Activated CD8-positive, alpha-beta T cell treated with anti-CD3 and anti-CD28 coated beads for 36 hours (primary cell): Measurements from ENCODE around the gene PLBD2. TPM values are rescaled to one million over a fixed set of nuclear protein-coding genes. Genes with fewer than 3 reads are reported as not detected.

Source experiments
- ATAC-seq: fragments of 200-7000 bp; cut with Tn5 transposase; one replicate; pipeline ENCODE4 v1.10.0; 2021; ENCODE audit warnings: mild to moderate bottlenecking, moderate library complexity
- CTCF ChIA-PET: fragments of 350-600 bp; sonication (Branson Sonifier 250); formaldehyde crosslinking; loops from one replicate; lab custom pipeline; 2021; ENCODE audit warnings: antibody characterized with exemption; lab: Charles Lee
- POLR2A ChIA-PET: fragments of 350-600 bp; sonication (Branson Sonifier 250); formaldehyde crosslinking; loops from one replicate; lab custom pipeline; 2021; ENCODE audit warnings: antibody characterized with exemption; lab: Charles Lee
- DNase-seq: peaks from one replicate; pipeline ENCODE4 v3.0.0-alpha.2; 2020
- H3K27ac Mint-ChIP-seq: one replicate; pipeline ENCODE4 v1.8.0; 2021; ENCODE audit warnings: mild to moderate bottlenecking, mixed read lengths
- H3K27me3 Mint-ChIP-seq: one replicate; pipeline ENCODE4 v1.8.0; 2021; ENCODE audit warnings: mixed read lengths
- H3K36me3 Mint-ChIP-seq: one replicate; pipeline ENCODE4 v1.8.0; 2021; ENCODE audit warnings: low read depth, mixed read lengths
- H3K4me1 Mint-ChIP-seq: one replicate; pipeline ENCODE4 v1.8.0; 2021; ENCODE audit warnings: low read depth, mixed read lengths
- H3K4me3 Mint-ChIP-seq: one replicate; pipeline ENCODE4 v1.8.0; 2021; ENCODE audit warnings: mild to moderate bottlenecking, moderate library complexity, mixed read lengths
- H3K9me3 Mint-ChIP-seq: one replicate; pipeline ENCODE4 v1.8.0; 2021; ENCODE audit warnings: mixed read lengths
- intact Hi-C: fragments of 100-400 bp; cut with micrococcal nuclease; formaldehyde crosslinking; loops from one replicate; pipeline ENCODE4 v1.10.0; 2022
- total RNA-seq, 2 experiments: library from RNA; stranded (reverse); gene quantifications; one replicate each; pipeline ENCODE4 v1.2.3, GENCODE V29; 2021
- TF ChIP-seq, protein P1 (sequence below): fragments of 200-600 bp; IDR thresholded peaks from one replicate; pipeline ENCODE4 v1.8.0; 2022; ENCODE audit warnings: antibody characterized with exemption, mild to moderate bottlenecking

Gene PLBD2
- total RNA-seq, 2 experiments from 2014 or later: 13.5 to 13.9 TPM

- TF ChIP-seq, protein P1, sequence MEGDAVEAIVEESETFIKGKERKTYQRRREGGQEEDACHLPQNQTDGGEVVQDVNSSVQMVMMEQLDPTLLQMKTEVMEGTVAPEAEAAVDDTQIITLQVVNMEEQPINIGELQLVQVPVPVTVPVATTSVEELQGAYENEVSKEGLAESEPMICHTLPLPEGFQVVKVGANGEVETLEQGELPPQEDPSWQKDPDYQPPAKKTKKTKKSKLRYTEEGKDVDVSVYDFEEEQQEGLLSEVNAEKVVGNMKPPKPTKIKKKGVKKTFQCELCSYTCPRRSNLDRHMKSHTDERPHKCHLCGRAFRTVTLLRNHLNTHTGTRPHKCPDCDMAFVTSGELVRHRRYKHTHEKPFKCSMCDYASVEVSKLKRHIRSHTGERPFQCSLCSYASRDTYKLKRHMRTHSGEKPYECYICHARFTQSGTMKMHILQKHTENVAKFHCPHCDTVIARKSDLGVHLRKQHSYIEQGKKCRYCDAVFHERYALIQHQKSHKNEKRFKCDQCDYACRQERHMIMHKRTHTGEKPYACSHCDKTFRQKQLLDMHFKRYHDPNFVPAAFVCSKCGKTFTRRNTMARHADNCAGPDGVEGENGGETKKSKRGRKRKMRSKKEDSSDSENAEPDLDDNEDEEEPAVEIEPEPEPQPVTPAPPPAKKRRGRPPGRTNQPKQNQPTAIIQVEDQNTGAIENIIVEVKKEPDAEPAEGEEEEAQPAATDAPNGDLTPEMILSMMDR: no peak
- H3K27me3 Mint-ChIP-seq: no peaks in the 10 kb centered on the region
- intact Hi-C loops: no loop called here
- DNase-seq: no peak
- ChIA-PET POLR2A (interaction anchor here (0.7 kb wide), 1 partner anchor 14 kb away, joined by 3 read pairs; no protein-coding TSS in a partner anchor), CTCF (no interaction called here)
- H3K27ac Mint-ChIP-seq: peak overlapping the region; percentile 39
- peaks cover 40% of the 10 kb centered on the region for H3K4me1 Mint-ChIP-seq
- H3K36me3 Mint-ChIP-seq: peaks cover 31% of the 10 kb centered on the region
- H3K4me3 Mint-ChIP-seq: no peak overlapping the region
- ATAC-seq: no peak
- no peaks in the 10 kb centered on the region for H3K9me3 Mint-ChIP-seq
Measured at GRCh38 chr12:113329791-113330417, 28.5 kb upstream of the PLBD2 start.

- Mint-ChIP-seq H3K27me3 (no peaks in the 10 kb centered on the region), H3K4me1 (peaks cover 40% of the 10 kb centered on the region), H3K4me3 (no peak overlapping the region), H3K9me3 (no peaks in the 10 kb centered on the region), H3K36me3 (peaks cover 30% of the 10 kb centered on the region), H3K27ac (no peak overlapping the region)
- ChIA-PET CTCF (no interaction called here), POLR2A (interaction anchor here (0.7 kb wide), 1 partner anchor 14 kb away, joined by 3 read pairs; no protein-coding TSS in a partner anchor)
- TF ChIP-seq, protein P1: no peak
- no peak for DNase-seq
- intact Hi-C loops: no loop called here
- no peak for ATAC-seq
Measured at GRCh38 chr12:113330505-113330904, 27.9 kb upstream of the PLBD2 start.

DNA sequence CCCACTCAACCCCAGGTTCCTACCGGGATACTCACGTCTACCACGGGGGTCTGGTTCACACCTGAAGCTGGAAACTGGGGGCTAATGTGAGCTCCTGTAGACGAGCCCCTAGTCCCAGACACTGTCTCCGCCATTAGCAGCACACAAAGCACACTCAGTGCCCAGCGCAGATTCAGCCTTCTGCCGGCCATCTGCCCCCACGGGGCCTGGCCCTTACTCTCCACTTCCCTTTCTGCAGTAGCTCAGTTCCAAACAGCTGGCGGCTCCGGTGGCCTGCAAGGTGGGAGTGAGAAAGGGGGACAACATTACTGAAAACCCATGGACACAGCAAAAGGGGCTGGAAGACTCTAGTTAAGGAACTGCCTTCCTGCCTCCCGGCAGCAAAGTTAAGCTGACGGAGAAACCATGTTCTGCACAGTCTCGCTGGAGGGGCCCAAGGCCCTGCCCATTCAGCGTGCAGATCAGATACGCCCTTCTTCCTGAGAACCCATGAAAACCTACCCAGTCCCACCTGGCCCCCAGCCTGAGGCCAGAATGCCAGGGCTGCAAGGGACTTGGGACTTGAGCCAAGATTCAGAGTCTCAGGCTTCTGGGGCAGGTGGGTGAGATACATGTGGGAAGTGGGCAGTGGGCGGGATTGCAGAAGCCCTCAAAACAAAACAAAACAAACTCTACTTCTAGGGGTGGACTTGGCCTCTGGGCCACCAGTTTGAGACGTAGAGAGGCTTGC lies 25.5 kb upstream of the PLBD2 start:
- Mint-ChIP-seq H3K27ac (no peak overlapping the region), H3K4me1 (peaks cover 36% of the 10 kb centered on the region), H3K4me3 (peak overlapping the region; percentile 96), H3K27me3 (no peaks in the 10 kb centered on the region), H3K9me3 (no peaks in the 10 kb centered on the region), H3K36me3 (peaks cover 27% of the 10 kb centered on the region)
- intact Hi-C loops: no loop called here
- ATAC-seq (no peak), DNase-seq (no peak)
- CTCF ChIA-PET: interaction anchor here (1.8 kb wide), 1 partner anchor 93 kb away, joined by 4 read pairs; no protein-coding TSS in a partner anchor
- POLR2A ChIA-PET: interaction anchor here (0.6 to 1.5 kb wide), 3 partner anchors 9 to 220 kb away, joined by 3 read pairs; no protein-coding TSS in a partner anchor
- TF ChIP-seq, protein P1: no peak

- ChIA-PET POLR2A (interaction anchor here (0.6 to 1.2 kb wide), 2 partner anchors 9 to 221 kb away, joined by 3 read pairs; no protein-coding TSS in a partner anchor), CTCF (no interaction called here)
- intact Hi-C loops: no loop called here
- ATAC-seq (no peak), DNase-seq (no peak)
- peaks cover 25% of the 10 kb centered on the region for H3K36me3 Mint-ChIP-seq
- peak overlapping the region; percentile 96 for H3K4me3 Mint-ChIP-seq
- TF ChIP-seq, protein P1: no peak
- H3K4me1 Mint-ChIP-seq: peaks cover 33% of the 10 kb centered on the region
- H3K27me3 Mint-ChIP-seq: no peaks in the 10 kb centered on the region
- H3K27ac Mint-ChIP-seq: no peak overlapping the region
- H3K9me3 Mint-ChIP-seq: no peaks in the 10 kb centered on the region
Measured at GRCh38 chr12:113333418-113333750, 25.0 kb upstream of the PLBD2 start.
